AG10803 (cell line): ENCODE measurements around the gene RASAL1.

Source experiments
- DNase-seq: peaks from one replicate; pipeline ENCODE4 v3.0.0; 2010; ENCODE audit warnings: low read depth
- H3K4me3 ChIP-seq: 2 replicates; pipeline ENCODE4 v1.5.1; 2011; ENCODE audit warnings: mild to moderate bottlenecking, low read length, control low read depth
- TF ChIP-seq, protein P1 (sequence below): conservative IDR thresholded peaks from 2 replicates; pipeline ENCODE4 v1.5.1; 2011; ENCODE audit warnings: mild to moderate bottlenecking, low read length, control low read depth, inconsistent platforms

Gene RASAL1

DNA sequence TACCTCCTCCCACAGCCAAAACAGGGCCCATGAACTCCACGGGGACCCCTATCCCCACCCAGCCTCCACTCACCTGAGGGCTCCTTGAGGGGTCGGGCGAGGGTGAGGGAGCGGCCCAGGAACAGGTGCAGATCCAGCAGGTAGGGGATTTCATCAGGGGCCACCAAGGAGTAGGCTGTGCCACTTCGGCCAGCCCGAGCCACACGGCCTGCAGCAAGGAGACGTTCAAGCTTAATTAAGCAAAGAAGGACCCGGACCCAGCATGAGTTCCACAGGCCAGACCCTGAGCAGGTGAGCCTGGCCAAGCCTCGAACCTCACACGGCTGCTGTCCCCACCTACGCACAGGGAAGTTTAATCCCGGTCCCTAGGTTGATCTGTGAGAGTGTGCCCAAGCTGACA, 34.1 kb upstream of the RASAL1 start:
- no peak for DNase-seq
- TF ChIP-seq, protein P1, sequence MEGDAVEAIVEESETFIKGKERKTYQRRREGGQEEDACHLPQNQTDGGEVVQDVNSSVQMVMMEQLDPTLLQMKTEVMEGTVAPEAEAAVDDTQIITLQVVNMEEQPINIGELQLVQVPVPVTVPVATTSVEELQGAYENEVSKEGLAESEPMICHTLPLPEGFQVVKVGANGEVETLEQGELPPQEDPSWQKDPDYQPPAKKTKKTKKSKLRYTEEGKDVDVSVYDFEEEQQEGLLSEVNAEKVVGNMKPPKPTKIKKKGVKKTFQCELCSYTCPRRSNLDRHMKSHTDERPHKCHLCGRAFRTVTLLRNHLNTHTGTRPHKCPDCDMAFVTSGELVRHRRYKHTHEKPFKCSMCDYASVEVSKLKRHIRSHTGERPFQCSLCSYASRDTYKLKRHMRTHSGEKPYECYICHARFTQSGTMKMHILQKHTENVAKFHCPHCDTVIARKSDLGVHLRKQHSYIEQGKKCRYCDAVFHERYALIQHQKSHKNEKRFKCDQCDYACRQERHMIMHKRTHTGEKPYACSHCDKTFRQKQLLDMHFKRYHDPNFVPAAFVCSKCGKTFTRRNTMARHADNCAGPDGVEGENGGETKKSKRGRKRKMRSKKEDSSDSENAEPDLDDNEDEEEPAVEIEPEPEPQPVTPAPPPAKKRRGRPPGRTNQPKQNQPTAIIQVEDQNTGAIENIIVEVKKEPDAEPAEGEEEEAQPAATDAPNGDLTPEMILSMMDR = no peak
- no peak overlapping the region for H3K4me3 ChIP-seq

DNA sequence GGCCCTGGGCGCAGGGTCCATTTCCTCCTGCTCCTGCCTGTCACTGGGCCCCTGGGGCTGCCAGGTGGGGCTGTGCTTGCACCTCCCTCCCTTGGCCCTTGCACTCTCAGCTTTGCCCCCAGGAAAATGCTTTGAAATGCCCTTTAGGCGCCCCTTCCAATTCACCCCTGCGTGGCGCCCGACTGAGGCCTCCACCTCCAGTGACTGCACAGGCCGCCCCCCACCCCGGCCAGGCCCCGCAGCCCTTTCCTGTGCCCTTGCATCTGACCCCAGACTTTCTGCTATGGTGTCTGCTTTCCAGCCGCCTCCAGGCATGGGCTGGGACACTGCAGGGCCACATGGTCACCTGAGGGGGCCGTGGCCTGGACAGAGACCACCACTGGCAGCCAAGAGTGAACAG, 32.3 kb upstream of the RASAL1 start:
- no peak overlapping the region for H3K4me3 ChIP-seq
- TF ChIP-seq, protein P1 = no peak
- DNase-seq = no peak

DNA sequence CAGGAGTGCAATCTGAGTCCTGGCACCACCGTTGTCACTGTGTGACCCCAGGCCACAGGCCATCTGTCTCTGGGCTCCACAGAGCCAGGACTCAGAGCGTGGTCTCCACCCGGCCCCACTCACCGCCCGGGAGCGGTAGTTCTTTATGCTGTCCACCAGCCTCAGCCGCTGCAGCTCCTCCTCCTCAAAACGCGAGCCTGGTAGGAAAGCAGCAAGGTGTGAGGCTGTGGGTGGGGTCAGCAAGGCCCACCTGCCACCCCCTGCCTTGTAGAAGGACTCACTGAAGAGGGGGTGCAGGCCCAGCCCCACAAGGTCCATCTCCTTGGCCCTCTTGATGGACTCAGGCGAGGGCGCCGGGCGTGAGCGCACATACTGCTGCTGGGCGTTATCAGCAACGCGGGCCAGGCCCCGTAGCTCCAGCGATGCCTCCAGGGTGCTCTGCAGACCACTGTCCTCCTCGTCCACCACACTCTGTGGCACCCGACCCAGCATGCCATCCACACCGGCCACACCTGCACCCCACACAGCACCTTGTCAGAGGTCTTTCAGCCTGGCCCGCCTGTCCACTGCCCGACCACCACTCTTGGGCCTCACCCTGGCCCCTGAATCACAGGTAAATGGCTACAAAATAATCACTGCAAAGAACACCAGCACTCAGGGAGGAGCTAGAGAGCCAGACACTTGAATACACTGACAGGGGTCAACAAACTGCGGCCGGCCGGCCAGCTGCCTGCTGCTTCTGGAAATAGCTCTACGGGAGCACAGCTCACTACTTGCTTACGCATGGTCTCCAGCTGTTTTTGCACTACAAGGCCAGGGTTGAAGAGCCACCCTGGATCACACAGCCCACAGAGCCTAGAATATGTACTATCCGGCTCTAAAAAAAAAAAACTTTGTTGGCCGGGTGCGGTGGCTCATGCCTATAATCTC, 30.2 kb upstream of the RASAL1 start:
- TF ChIP-seq, protein P1 = no peak

DNA sequence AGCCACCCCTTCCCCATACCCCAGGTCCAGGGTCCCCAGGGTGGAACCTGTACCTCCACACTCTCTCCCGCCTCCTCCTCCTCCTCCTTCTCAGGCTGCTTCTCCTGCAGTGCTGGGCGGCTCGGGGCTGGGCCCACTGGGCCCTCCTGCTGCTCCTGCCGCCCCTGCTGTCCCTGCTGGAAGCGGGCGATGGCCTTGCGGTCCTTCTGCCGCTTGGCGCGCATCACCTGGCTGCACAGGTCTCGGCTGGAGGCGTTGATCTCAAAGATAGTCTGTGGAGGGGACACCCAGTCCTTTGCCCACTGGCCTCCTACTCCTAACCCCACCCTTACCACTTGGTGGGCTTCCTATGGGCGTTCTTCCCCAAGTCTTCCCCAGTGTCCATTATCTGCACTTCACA, 28.5 kb upstream of the RASAL1 start:
- DNase-seq = no peak
- no peak overlapping the region for H3K4me3 ChIP-seq
- TF ChIP-seq, protein P1 = no peak

More for the DNA sequence above, 30.2 kb upstream of the RASAL1 start:
- no peak for DNase-seq
- H3K4me3 ChIP-seq = no peak overlapping the region

DNA sequence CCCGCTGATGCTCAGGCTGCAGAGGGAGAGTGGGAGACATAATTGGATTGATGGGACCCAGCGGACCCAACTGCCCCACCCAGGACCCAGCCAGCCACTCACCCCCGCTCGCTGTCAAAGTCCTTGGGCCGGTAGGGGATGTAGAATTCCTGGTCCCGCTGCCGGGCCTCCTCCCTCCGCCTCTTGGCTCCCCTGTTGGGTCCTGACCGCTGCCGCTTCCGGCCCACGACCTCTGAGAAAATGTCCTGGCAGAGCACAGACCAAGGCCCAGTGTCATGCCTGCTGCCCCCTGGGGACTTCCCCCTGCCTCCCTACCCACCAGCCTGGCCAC, 27.4 kb upstream of the RASAL1 start:
- TF ChIP-seq, protein P1 = no peak
- DNase-seq = no peak
- no peak overlapping the region for H3K4me3 ChIP-seq

DNA sequence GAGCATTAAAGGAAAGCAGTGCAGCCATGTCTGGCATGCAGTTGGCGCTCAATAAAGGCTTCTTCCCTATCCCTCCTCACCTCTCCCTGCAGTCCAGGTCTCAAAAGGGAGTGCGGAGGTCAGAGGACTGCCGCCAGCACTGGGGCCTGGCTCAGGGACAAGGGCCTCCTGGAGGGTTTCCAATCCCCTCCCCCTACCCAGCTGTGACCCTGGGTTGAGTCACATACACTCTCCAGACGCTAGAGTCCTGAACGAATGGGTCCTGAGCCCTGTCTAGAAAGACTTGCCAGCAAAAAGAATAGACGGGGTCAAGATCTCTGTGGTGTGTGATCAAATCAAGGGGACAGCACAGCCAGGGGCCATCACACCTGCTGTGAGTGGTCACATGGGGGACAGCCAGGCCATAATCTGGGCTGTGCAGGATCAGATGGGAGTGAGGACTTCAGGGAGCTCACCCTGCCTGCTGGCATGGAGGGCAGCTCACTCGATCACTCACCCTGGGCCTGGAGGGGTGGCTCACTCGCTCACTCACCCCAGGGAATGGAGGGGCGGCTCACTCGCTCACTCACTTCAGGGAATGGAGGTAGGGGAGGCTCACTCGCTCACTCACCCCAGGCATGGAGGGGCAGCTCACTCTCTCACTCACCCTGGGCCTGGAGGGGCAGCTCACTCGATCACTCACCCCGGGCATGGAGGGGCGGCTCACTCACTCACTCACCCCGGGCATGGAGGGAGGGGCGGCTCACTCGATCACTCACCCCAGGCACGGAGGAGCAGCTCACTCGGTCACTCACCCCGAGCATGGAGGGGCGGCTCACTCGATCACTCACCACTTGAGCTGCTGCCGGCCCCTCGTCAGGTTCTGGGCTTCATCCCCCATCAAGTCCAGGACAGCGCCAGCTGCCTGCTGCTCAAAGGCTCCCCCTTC, 26.8 kb upstream of the RASAL1 start:
- H3K4me3 ChIP-seq = no peak overlapping the region
- TF ChIP-seq, protein P1 = no peak
- peak; percentile 20 for DNase-seq
